Hematopoietic multipotent progenitor cell treated with erythropoietin and hydrocortisone succinate and interleukin-3 and kit ligand, for 17 days (in vitro differentiated cells): ENCODE results near the gene ATXN1.
"Not testable (repeated sequence)": the region's sequence is repeated elsewhere in the genome, so short reads cannot be mapped to it uniquely, and the experiment has no call there.

Source experiments
- DNase-seq: peaks from one replicate; pipeline ENCODE4 v3.0.0-alpha.2; 2015; ENCODE audit warnings: low spot score

The ATXN1 gene

GRCh38 chr6:16473908-16474771, 287.1 kb downstream of the ATXN1 start:
- no peak for DNase-seq

- no peak for DNase-seq
Observed at GRCh38 chr6:16473184-16473907, 287.9 kb downstream of the ATXN1 start.

DNA sequence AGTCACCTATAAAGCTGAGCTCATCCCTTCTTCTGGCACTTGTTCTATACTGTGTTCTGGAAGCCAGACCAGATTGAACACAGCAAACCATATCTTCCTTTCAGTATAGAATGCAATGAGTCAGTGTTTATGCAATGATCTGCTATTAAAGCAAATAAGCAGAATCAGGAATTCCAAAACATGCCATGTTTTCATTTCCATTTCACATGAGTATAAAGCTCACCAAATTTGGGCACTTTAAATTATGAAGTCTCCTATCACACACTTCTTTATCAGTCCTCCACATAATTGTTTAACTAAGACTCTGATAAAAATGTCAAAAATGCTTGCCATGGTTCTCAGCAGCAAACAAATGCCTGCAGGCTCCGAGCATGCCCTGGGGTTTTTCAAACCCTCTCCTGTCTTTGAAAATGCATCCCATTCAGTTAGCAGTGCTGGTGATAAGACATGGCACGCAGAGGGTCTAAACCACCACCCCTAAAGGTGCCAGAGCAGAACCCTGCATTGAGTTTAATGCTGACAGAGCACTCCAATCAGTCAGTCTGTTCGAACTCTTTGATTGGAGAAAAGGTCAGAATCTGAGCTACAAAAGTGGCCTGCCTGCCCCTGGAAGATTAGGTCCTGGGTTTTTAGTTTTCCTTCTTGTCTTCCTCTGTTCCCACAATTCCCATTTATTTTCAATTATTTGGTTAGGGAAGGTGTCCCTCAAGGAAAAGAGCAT, 288.8 kb downstream of the ATXN1 start:
- no peak for DNase-seq

- no peak for DNase-seq
Observed at GRCh38 chr6:16471910-16472297, 289.4 kb downstream of the ATXN1 start.

GRCh38 chr6:16471222-16471909, 289.9 kb downstream of the ATXN1 start:
- DNase-seq = no peak

- no peak for DNase-seq
Observed at GRCh38 chr6:16470502-16471221, 290.6 kb downstream of the ATXN1 start.

DNA sequence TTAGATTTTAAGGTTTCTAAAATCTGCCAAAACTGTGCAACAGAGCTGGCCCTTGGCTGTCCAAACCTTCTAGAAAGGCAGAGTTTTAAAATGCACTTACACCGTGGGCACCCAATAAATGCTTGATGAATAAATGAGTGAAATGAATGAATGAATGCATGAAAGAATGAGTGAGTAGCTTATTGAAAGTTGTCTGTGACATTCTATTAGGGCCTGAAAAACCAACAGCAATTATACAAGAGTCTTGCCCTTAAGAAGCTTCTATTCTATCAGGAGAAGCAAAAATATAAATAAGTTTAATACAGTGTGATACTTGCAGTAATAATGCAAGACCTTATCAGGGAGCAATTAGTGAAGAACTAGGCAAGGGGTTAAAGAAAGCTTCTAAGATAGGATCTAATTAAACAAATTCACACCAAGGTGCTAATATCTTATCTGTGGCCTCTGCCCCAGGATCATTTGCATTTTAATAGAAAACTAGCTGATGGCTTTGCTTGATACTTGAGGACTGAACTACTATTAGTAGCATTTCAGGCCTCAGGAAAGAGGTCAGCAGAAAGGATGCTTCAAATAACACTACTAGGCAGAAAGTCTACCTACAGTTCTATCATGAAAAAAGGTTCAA, 292.2 kb downstream of the ATXN1 start:
- DNase-seq = no peak

- no peak for DNase-seq
Observed at GRCh38 chr6:16466800-16467553, 294.3 kb downstream of the ATXN1 start.

- DNase-seq = no peak
Observed at GRCh38 chr6:16464045-16464444, 297.2 kb downstream of the ATXN1 start.

- DNase-seq = not testable (repeated sequence)
Observed at GRCh38 chr6:16463246-16463645, 298.0 kb downstream of the ATXN1 start.

GRCh38 chr6:16461491-16461890, 299.8 kb downstream of the ATXN1 start:
- no peak for DNase-seq

- DNase-seq = not testable (repeated sequence)
Observed at GRCh38 chr6:16459472-16459871, 301.8 kb downstream of the ATXN1 start.

DNA sequence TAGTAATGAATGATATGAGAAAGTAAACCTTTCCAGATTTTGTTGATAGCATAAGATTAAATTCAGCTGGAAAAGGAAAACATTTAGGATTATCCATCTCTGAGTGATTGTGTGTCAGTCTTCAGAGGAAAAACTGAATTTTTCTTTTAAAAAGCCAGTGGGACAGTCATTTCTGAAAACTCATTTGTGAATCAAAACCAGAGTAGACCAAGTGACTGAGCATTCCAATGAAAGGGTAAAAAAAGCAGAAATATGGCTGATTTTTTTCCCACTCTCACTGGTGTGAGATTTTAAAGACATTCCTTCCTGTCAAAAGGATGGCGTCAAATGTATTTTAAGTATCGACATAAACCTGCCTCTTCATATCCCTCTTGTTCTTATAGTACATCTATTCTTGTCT, 308.9 kb downstream of the ATXN1 start:
- no peak for DNase-seq

DNA sequence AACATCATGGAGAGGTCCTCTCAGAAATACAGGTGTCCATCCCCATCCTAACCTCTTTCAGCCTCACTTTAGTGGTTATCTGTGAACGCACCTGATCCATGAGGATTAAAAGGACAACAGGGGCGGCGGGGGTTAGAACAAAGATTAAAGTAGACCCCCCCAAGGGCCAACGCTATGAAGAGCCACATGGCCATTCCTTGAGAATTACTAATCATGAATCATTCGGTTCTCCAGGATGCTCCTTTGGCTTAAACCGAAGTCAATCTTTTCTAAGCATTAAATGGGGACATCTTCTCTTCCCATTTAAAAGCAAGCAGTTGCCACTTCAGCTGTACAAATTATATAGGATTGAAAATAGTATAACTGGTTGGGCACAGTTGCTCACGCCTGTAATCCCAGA, 310.4 kb downstream of the ATXN1 start:
- no peak for DNase-seq

- no peak for DNase-seq
Observed at GRCh38 chr6:16450285-16450684, 311.0 kb downstream of the ATXN1 start.

GRCh38 chr6:16446273-16446672, 315.0 kb downstream of the ATXN1 start:
- no peak for DNase-seq

DNA sequence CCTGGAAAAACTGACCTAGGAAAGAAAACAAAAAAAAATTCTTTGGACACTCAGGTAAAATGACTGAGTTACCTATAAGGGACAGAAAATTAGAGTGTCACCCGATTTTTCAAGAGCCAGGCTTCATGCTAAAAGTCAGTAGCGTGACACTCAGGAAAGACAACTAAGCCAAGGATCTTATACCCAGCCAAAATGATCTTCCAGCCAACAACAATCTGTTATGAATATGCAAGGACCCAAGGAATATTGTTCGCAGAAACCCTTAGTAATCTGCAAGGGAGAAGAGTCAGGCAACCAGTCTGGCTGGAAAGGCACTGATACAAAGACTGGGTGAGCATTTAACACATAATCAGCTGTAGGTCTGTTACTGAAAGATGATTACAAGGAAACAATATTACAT, 319.2 kb downstream of the ATXN1 start:
- DNase-seq = no peak

DNA sequence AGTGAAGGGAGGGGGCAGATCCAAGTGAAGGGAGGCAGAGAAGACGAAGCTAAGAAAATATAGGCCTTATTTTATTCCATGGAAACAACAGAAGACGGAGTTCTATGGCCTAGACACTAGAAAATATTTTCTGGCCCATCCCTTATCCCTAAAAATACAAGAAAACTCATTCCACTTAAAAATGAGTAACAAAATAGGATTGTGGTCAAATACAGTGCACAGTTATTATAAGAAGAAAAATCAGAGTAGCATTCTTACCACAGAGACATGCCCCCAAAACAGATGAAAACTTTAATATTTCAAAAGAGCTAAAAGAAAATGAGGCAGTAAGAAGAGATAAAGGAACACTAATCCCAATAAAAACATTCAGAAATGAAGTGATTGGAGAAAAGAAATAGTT, 320.0 kb downstream of the ATXN1 start:
- DNase-seq = no peak

GRCh38 chr6:16440636-16441212, 320.5 kb downstream of the ATXN1 start:
- DNase-seq = no peak
